HS-5 (cell line): ENCODE measurements around the gene KIAA0753.

ENCODE experiments used
- DNase-seq: peaks from one replicate; pipeline ENCODE4 v3.0.0-alpha.2; 2012; ENCODE audit warnings: low read depth

Gene KIAA0753

DNA sequence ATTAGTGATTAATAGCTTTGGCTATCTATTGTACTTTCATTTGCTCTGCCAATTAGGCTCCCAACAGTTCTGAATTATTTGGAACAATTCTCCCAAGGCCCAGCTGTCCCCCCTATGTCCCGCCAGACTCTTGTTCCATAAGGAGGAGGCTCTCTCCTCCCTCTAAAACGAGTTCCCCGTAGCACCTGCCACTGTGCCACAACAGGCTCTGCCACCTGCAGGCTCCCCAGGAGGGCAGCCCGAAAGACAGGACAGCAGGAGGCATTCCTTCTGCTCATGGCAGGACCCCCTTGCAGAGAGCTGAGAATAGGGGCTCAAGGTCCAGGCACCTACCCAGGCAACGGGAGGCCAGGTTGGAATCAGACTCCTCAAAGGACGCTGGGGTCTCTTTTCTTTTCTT lies 93.2 kb downstream of the KIAA0753 start:
- no peak for DNase-seq

DNA sequence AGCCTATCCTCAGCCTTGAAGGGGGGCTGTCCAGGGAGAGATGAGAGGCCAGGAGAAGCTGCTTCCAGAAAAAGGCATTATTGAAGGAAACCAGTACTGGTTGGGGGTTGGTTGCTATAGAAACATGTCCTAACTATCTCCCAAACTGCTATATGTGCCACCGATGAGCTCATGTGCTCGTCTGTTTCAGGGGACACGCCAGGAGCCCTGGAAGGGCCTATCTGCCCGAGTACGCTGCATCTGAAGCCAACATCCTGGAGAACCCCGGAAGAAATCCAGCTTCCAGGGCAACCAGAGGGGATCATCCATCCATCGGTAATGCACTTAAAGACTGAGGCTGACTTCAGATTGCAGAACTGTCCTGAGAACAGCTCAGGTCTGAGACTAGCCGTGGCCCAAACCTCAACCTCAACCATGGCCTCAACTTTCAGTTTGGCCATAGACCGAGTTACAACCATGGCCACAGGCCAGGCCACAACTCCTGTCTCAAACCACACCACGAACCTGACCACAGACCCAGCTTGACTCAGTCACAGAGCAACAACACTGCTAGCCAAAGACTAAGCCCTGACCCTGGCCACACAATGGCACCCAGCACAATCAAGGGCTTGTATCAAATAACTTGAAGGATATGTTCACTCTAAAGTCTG lies 94.3 kb downstream of the KIAA0753 start:
- DNase-seq: no peak

- no peak for DNase-seq
Measured at GRCh38 chr17:6545291-6545690, 95.2 kb downstream of the KIAA0753 start.

GRCh38 chr17:6544011-6544370 lies 96.5 kb downstream of the KIAA0753 start:
- DNase-seq: no peak

GRCh38 chr17:6543079-6544010 lies 97.2 kb downstream of the KIAA0753 start:
- no peak for DNase-seq

DNA sequence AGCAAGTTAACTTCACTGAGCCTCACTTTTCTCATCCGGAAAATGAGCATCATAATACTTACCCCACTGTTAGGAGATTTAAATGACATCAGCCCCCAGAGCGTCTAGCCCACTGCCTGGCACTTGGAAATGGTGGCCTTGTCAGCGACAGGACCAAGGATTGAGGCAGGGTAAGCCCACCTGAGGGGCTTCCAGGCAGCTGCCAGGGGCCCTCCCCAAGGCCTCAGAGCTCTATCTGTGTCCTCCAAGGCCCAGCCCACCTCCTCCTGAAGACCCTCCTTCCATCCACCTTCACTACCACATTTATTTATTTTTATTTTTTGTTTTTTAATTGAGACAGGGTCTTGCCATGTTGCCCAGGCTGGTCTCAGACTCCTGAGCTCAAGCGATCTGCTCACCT lies 97.9 kb downstream of the KIAA0753 start:
- no peak for DNase-seq

GRCh38 chr17:6541886-6542285 lies 98.6 kb downstream of the KIAA0753 start:
- no peak for DNase-seq

DNA sequence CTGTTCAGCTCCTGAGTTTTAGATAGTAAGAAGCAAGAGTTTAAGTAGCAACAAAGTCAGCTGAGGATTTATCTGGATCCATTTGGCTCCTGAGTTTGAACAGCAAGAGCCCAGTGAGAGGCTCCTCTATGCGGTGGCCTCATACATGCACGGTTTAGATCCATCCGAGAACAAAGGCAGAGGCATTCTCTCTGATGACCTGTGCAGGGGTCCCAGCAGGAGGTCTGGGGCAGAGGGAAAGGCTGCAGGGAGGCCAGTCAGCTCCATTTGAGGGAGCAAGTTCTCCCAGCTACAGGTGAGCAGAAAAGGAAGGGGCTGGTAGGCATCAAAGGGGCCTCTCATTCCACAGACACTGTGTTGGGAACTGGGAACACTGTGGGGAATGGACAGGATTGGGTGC lies 100.6 kb downstream of the KIAA0753 start:
- DNase-seq: no peak

DNA sequence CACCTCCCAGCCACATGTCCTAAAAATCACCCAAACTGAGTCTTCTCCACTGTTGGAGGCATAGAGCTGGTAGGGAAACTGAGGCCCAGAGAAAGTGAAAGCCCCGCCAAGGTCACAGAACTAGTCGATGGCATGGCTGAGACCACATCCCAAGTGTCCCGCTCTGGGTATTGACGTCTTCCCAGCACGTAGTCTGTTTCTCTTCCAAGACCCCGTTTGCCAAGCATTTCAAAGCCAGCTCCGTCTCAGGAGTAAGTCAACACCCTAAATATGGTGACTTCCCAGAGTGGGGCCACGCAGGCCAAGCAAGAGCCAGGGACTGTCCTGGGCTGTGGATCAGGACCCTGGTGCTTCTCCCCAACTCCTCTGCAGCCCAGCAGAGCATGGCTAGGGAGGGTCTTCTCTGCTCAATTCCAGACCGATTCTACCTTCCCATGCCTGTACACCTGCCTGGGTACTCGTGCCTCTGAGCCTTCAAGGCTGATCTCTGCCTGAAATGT lies 103.9 kb downstream of the KIAA0753 start:
- no peak for DNase-seq

DNA sequence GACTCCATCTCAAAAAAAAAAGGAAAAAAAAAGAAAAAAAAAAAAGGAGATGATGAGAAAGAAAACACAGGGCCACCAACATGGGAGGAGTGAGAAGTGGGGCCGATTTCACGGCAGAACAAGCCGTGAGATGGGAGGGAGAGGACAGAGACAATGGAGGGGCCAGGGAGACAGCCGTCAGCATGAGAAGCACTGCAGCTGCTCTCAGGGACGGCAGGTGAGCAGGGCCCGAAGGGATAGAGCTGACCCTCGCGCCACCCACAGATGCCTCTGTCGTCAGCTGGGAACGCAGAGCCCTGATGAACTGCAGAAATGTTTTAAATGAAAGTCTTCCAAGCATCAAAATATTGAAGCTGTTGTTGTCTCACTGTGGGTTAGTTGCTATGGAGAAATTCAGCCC lies 104.5 kb downstream of the KIAA0753 start:
- DNase-seq: no peak

GRCh38 chr17:6534846-6535514 lies 105.5 kb downstream of the KIAA0753 start:
- no peak for DNase-seq

- no peak for DNase-seq
Measured at GRCh38 chr17:6532441-6532885, 108.0 kb downstream of the KIAA0753 start.

GRCh38 chr17:6531575-6531974 lies 108.9 kb downstream of the KIAA0753 start:
- DNase-seq: no peak

DNA sequence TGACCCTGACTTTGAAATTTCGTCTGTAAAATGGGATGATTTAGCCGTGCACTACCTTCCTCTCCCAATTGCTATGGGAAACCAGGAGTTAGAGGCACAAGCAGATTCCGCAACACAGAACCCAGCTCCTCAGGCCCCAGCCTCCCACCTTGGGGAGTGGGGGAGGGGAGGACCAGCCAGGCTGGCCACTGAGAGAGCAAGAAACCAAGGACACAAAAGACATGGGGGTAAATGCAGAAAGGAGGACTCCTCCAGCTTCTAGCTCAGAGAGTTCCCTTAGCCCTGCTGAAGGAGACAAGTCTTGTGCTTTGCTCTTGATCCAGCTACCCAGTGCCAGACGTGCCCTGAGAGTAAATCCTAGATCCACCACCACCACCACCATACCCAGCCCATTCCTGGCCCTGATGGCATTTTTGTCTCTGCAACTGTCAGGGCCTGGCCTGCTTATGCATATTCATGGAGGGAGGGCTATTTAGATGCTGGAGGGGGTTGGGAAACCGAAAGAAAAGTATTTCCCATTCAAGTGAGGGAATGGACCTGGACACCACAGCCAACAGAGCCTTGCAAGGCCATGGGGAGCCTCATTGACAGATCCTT lies 110.1 kb downstream of the KIAA0753 start:
- no peak for DNase-seq

DNA sequence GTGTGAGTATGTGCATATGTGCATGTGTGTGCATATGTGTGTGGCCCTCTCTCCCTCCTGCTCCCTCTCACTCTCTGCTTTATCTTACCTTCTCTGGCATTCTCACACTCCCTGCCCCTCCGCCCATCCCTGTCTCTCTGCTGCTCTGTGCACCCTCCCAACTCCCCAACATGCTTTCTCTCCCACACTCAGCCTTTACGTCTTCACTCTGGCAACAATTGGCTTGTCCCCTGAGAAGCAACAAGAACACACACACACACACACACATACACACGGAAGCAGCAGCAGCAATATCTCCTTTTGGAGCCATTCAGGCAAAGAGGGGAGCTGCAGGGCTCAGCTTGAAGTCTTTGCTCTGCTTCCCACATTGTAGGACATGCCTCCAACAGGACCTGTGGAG lies 112.0 kb downstream of the KIAA0753 start:
- no peak for DNase-seq
